VCaP (cell line): ENCODE results near the gene PTPA.

Experiments
- H3K27ac ChIP-seq: fragments of 450-650 bp; 2 replicates; pipeline ENCODE4 v1.5.1; 2017
- TF ChIP-seq, protein P1 (sequence below): fragments of 450-650 bp; conservative IDR thresholded peaks from 2 replicates; pipeline ENCODE4 v1.5.1; 2017; ENCODE audit warnings: mild to moderate bottlenecking, moderate library complexity

Gene PTPA

DNA sequence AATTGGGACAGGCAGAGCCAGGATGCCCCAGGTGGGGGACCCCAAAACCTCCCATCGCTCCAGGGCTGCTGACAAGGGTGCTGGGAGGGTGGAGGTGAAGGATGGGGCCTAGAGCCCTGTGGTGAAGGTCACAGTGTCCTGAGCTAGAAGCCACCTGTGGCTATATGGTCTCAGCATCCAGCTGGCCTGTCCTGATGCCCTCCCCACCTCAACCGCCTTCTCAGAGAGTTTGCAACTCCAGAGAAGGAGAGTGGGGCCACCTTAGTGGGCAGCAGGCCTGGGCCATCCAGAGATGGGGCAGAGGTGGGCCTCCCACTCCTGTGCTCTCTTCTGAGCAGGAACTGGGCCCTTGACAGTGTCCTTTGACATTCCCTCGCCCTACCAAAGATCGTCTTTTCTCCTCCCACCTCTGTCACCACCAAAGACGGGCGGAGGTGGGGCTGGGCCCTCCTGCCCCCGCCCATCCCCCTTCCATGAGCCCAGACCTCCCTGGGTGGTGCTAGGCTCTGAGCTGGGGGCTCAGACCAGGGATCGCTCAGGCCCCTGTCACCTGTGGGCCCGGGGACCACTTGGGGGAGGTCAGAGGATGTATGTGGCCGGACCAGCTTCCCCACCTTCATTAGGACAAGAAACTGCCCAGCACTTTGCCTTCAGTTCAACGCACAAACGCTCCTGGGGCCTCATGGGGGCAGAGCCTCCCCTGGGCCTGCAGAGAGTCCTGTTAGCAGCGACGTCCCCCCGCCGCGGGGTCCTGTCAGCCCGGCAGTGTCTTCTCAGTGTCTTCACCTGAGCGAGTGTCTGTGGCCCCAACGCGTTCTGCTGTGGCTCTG, 40.3 kb upstream of the PTPA start:
- TF ChIP-seq, protein P1, sequence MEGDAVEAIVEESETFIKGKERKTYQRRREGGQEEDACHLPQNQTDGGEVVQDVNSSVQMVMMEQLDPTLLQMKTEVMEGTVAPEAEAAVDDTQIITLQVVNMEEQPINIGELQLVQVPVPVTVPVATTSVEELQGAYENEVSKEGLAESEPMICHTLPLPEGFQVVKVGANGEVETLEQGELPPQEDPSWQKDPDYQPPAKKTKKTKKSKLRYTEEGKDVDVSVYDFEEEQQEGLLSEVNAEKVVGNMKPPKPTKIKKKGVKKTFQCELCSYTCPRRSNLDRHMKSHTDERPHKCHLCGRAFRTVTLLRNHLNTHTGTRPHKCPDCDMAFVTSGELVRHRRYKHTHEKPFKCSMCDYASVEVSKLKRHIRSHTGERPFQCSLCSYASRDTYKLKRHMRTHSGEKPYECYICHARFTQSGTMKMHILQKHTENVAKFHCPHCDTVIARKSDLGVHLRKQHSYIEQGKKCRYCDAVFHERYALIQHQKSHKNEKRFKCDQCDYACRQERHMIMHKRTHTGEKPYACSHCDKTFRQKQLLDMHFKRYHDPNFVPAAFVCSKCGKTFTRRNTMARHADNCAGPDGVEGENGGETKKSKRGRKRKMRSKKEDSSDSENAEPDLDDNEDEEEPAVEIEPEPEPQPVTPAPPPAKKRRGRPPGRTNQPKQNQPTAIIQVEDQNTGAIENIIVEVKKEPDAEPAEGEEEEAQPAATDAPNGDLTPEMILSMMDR: no peak
- no peak overlapping the region for H3K27ac ChIP-seq

GRCh38 chr9:129071526-129072126, 39.6 kb upstream of the PTPA start:
- no peak overlapping the region for H3K27ac ChIP-seq
- TF ChIP-seq, protein P1: no peak

- TF ChIP-seq, protein P1: no peak
- no peak overlapping the region for H3K27ac ChIP-seq
Observed at GRCh38 chr9:129072171-129072570, 39.0 kb upstream of the PTPA start.

- TF ChIP-seq, protein P1: no peak
- H3K27ac ChIP-seq: no peak overlapping the region
Observed at GRCh38 chr9:129073404-129073803, 37.8 kb upstream of the PTPA start.

DNA sequence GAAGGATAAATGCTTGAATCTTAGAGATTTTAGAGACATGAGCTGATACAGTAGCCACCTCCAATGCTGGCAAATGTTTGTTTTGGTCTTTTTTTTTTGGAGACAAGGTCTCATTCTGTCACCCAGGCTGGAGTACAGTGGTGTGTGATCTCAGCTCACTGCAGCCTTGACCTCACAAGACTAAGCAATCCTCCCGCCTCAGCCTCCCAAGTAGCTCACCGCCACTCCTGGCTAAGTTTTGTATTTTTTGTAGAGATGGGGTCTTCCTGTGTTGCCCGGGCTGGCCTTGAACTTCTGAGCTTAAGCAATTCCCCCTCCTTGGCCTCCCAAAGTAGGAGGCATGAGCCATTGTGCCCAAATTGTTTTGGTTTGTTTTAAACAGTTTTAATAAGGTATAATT, 37.1 kb upstream of the PTPA start:
- H3K27ac ChIP-seq: no peak overlapping the region
- TF ChIP-seq, protein P1: no peak

DNA sequence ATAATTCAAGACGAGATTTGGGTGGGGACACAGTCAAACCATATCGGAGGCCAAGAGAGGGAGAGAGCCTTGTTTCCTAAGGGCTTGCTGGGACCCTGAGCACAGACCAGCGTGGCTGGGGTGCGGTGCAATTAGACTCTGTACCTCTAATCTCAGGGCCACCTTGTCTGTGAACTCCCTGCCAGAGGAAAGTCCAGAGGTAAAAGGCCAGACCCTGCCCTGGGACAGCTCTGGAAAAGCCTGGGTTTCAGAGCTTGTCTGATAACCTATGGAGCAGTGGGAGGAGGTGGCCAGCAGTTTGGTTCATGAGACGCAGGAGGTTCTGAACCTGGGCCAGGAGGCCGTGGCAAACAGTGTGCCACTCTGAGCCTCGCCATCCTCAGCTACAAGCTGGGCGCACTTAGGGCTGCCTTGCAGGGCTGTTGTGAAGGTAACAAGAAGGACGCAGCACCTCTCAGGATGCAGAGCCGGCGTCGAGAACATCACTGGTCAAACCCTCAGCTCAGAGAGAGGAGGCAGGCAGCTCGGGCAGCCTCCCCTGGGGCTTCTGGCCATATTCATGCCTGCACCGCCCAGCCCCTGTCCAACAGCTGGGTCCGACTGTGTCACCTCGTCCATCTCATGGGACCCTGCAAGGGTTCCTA, 35.1 kb upstream of the PTPA start:
- TF ChIP-seq, protein P1: no peak
- H3K27ac ChIP-seq: no peak overlapping the region

DNA sequence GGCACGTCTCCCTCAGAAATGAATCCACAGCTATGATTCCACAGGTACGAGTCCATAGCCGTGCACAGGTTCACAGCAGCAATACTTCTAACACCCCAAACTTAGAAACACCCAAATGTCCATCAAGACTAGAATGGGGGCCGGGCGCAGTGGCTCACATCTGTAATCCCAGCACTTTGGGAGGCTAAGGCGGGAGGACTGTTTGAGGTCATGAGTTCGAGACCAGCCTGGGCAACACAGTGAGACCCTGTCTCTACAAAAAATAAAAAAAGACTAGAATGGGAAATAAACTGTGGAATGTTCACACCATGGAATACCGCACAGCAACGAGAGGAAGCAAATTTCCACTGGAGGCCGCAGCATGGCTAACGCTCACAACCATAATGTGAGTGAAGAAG, 34.6 kb upstream of the PTPA start:
- TF ChIP-seq, protein P1: no peak
- H3K27ac ChIP-seq: no peak overlapping the region
